WERI-Rb-1 (cell line): ENCODE data around the gene NAALADL1.

ENCODE experiments used
- DNase-seq: peaks from one replicate; pipeline ENCODE4 v3.0.0-alpha.2; 2020
- H3K27ac ChIP-seq: fragments of 250-450 bp; sonication (Bioruptor Pico); 2 replicates; pipeline ENCODE4 v1.5.1; 2020; ENCODE audit warnings: mild to moderate bottlenecking, moderate library complexity
- H3K27me3 ChIP-seq: fragments of 250-450 bp; sonication (Bioruptor Pico); 2 replicates; pipeline ENCODE4 v1.5.1; 2021; ENCODE audit warnings: mild to moderate bottlenecking, low read depth, moderate library complexity; ENCODE audit not compliant: insufficient read depth, severe bottlenecking
- H3K36me3 ChIP-seq: fragments of 250-450 bp; sonication (Bioruptor Pico); 2 replicates; pipeline ENCODE4 v1.5.1; 2020; ENCODE audit warnings: mild to moderate bottlenecking, moderate library complexity
- H3K4me3 ChIP-seq: 2 replicates; pipeline ENCODE4 v1.5.1; 2011; ENCODE audit warnings: low read depth, mild to moderate bottlenecking, control low read depth, low read length
- H3K9me3 ChIP-seq: fragments of 250-450 bp; sonication (Bioruptor Pico); 2 replicates; pipeline ENCODE4 v1.5.1; 2021; ENCODE audit warnings: mild to moderate bottlenecking, moderate library complexity; ENCODE audit not compliant: severe bottlenecking
- TF ChIP-seq, protein P1 (sequence below): IDR thresholded peaks from 2 replicates; pipeline ENCODE4 v1.5.1; 2011; ENCODE audit warnings: low read depth, mild to moderate bottlenecking, control low read depth, inconsistent platforms, low read length

NAALADL1 gene

DNA sequence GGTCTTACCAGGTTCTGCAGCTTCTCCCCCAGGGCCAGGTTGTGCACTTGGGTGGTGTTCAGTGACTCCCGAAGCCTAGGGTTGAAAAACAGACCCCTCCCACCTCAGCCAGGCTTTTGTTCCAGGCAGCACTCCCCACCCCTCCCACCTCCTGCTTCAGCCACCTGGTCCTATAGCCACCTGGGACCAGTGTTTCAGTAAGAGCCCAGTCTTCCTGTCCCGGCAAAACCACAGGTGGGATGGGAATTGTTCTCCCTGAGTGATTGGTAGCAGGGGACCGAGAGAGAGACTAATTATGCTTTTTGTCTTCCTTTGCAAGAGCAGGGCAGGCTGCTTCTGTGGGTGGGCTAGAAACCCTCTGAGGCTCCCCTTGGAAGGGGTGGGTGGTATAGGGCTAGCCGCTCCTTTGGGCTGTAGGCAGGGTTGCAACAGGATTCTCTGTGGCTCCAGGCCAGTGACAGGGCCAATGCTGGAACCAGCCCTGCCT lies 8.5 kb upstream of the NAALADL1 start:
- Histone ChIP-seq H3K36me3 (no peaks in the 10 kb centered on the region), H3K4me3 (no peak overlapping the region), H3K27me3 (no peaks in the 10 kb centered on the region), H3K9me3 (no peaks in the 10 kb centered on the region), H3K27ac (peak overlapping the region; percentile 76)
- peak; percentile 67 for DNase-seq
- TF ChIP-seq, protein P1, sequence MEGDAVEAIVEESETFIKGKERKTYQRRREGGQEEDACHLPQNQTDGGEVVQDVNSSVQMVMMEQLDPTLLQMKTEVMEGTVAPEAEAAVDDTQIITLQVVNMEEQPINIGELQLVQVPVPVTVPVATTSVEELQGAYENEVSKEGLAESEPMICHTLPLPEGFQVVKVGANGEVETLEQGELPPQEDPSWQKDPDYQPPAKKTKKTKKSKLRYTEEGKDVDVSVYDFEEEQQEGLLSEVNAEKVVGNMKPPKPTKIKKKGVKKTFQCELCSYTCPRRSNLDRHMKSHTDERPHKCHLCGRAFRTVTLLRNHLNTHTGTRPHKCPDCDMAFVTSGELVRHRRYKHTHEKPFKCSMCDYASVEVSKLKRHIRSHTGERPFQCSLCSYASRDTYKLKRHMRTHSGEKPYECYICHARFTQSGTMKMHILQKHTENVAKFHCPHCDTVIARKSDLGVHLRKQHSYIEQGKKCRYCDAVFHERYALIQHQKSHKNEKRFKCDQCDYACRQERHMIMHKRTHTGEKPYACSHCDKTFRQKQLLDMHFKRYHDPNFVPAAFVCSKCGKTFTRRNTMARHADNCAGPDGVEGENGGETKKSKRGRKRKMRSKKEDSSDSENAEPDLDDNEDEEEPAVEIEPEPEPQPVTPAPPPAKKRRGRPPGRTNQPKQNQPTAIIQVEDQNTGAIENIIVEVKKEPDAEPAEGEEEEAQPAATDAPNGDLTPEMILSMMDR, result no peak

DNA sequence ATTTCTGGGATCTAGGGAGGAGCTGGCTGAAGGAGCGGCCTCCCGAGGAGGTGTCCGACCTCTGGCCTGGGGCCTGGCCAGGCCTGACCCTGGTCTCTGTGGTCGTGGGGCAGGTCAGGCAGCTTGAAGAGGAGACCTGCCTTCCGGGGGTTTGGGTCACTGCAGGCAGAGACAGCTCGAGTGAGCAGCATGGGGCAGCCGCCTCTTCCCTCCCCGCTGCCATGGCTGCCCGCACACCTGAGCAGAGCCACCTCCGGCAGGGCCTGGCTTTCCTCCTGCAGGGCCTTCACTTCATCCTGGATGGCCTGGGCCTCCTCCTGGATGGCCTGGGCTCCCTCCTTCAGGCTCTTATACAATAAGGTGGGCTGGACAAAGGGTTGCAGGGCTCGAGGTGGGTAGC lies 8.0 kb upstream of the NAALADL1 start:
- no peaks in the 10 kb centered on the region for H3K36me3 ChIP-seq
- H3K4me3 ChIP-seq, result no peak overlapping the region
- TF ChIP-seq, protein P1, result no peak
- no peaks in the 10 kb centered on the region for H3K27me3 ChIP-seq
- H3K27ac ChIP-seq, result peak overlapping the region; percentile 76
- no peaks in the 10 kb centered on the region for H3K9me3 ChIP-seq
- no peak for DNase-seq

DNA sequence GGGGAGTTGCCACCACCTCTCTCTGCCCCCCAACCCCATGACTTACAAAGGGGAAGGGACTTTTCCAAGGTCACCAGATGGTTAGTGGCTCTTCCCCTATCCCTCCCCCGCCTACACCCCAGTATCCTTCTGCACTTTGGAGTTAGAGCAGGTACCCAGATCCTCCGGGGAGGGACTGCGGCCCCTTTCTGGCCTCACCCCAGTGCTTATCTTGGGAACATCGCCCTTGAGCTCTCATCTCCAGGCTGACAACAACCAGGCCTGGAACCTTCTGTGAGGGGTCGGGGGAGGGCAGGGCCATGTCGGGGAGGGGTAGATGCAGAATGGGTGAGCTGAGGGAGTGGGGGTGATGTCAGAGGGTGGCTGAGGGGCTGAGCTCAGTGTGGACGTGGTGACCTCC lies 7.5 kb upstream of the NAALADL1 start:
- no peak overlapping the region for H3K4me3 ChIP-seq
- H3K36me3 ChIP-seq, result no peaks in the 10 kb centered on the region
- peak overlapping the region; percentile 76 for H3K27ac ChIP-seq
- H3K27me3 ChIP-seq, result no peaks in the 10 kb centered on the region
- H3K9me3 ChIP-seq, result no peaks in the 10 kb centered on the region
- DNase-seq, result no peak
- TF ChIP-seq, protein P1, result no peak

DNA sequence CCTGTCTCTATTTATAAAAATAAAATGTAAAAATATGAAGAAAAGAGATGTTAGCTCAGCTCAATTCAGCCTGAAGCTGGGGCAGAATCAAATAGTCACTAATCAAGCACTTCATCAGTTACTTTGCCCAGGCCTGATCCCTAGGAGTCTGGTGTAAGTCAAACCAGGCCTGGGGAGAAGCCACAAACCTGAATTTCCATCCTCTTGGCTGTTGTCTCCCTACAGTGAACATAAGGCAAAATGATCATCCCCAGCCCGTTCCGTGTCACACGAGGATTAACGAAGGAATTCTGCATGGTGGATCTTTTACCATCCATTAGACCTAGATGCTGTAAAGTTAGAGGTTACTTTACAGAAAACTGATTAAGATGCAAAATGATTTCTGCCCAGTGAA lies 6.5 kb upstream of the NAALADL1 start:
- no peaks in the 10 kb centered on the region for H3K36me3 ChIP-seq
- H3K9me3 ChIP-seq, result no peaks in the 10 kb centered on the region
- H3K27ac ChIP-seq, result peak overlapping the region; percentile 76
- peak; percentile 53 for DNase-seq
- H3K4me3 ChIP-seq, result no peak overlapping the region
- TF ChIP-seq, protein P1, result no peak
- H3K27me3 ChIP-seq, result no peaks in the 10 kb centered on the region

DNA sequence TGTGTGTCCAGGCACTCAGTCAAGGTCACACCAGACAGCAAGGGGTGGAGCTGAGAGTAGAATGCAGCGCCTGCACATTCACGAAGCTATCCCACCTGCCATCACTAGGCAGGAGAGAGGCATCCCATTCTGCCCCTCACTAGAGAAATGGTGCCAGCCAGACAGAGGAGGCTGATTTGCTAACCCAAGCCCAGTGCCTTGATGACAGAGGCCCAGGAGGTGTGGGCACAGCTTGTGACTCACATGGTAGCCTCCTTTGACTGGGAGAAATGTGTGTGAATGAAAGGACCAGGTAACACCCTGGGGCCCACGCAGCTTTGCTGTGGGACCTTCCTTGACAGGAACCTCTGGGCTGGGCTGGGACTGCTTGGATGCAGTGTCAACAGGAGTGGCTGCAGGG lies 5.2 kb upstream of the NAALADL1 start:
- Histone ChIP-seq H3K27ac (no peak overlapping the region), H3K27me3 (no peaks in the 10 kb centered on the region), H3K36me3 (no peaks in the 10 kb centered on the region), H3K4me3 (no peak overlapping the region), H3K9me3 (no peaks in the 10 kb centered on the region)
- DNase-seq, result no peak
- TF ChIP-seq, protein P1, result no peak

DNA sequence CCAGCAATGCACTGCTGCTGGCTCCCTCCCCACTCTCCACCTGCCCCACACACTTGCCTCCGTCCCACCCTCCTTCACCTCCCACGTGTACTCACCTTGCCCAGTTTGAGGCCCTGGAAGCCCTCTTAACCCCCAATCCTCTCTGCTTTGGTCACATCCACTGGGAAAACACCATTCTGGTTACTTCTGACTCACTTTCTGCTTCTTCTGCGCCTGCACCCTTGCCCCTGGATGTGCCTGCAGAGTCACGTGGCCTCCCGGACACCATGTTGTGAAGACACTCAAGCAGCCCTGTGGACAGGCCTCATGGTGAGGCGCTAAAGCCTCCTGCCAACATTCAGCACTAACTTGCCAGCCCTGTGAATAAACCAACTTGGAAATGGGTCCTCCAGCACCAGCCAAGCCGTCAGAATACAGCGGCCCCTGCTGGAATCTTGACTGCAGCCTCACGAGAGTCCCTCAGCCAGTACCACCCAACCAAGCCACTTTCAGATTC lies 2.6 kb upstream of the NAALADL1 start:
- DNase-seq, result no peak
- H3K27ac ChIP-seq, result no peak overlapping the region
- no peaks in the 10 kb centered on the region for H3K36me3 ChIP-seq
- no peak overlapping the region for H3K4me3 ChIP-seq
- H3K27me3 ChIP-seq, result no peaks in the 10 kb centered on the region
- no peaks in the 10 kb centered on the region for H3K9me3 ChIP-seq
- TF ChIP-seq, protein P1, result 0 out of 2 replicates have a peak, but pooled peaks have one; percentile 24
